Airway epithelial cell (primary cell): ENCODE results near the gene TMPRSS12. TPM values are rescaled to one million over a fixed set of nuclear protein-coding genes. Genes with fewer than 3 reads are reported as not detected.

Experiments
- total RNA-seq: library from RNA; depleted of rRNA; stranded (reverse); fragments of >200 nt; gene quantifications from 2 replicates; pipeline ENCODE4 v1.2.3, GENCODE V29; 2015

Gene TMPRSS12, protein sequence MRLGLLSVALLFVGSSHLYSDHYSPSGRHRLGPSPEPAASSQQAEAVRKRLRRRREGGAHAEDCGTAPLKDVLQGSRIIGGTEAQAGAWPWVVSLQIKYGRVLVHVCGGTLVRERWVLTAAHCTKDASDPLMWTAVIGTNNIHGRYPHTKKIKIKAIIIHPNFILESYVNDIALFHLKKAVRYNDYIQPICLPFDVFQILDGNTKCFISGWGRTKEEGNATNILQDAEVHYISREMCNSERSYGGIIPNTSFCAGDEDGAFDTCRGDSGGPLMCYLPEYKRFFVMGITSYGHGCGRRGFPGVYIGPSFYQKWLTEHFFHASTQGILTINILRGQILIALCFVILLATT
- not detected in 2 replicates for total RNA-seq

DNA sequence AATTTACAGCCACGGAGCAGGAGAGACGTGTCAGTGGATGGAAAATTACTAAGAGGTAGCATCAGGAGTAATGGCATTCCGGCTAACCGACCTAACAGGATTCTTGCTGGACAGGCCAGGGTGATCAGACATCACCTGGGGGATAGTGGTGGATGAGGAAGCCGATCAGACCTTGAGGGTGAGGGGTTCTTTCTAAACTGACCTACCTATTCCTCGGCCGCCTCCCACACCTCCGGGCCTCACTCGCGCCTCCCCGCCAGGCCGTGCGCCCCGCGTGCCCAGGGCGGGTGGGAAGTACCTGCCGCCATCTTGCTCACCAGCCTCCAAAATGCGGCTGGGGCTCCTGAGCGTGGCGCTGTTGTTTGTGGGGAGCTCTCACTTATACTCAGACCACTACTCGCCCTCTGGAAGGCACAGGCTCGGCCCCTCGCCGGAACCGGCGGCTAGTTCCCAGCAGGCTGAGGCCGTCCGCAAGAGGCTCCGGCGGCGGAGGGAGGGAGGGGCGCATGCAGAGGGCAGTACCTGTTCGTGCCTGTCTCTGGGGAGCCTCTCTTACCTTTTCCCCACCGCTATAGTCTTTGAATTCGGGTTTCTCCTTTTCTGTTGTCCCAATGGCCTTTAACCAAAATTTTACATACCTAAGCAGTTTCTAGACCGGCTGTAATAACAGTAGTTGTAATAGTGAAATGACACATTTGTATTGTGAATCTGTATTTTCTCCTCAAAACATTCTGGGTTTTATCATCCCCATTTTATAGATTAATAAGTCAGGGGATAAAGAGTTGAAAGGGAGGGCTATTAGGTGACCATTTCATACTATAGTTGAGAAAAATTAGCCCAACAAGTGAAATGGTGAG, at the start of gene TMPRSS12:
TSS of gene TMPRSS12 (plus strand) at position 290 of the 857 bp plus-strand sequence. CDS start at position 329, 39 bp downstream.

Other genes with a start within 250 kb of the TMPRSS12 start
- 15.6 and 21.7 TPM in 2 replicates for gene ATF1, start 78.8 kb upstream of the TMPRSS12 start, total RNA-seq
- gene HIGD1C, start 109.6 kb downstream of the TMPRSS12 start, total RNA-seq: not detected in 2 replicates
- 19.8 and 29.0 TPM in 2 replicates for gene SLC11A2, start 183.5 kb downstream of the TMPRSS12 start, total RNA-seq
- 21.7 and 25.7 TPM in 2 replicates for gene LETMD1, start 205.4 kb downstream of the TMPRSS12 start, total RNA-seq
- gene CSRNP2, start 240.7 kb downstream of the TMPRSS12 start, total RNA-seq: 13.2 and 15.2 TPM in 2 replicates